GM23338 (cell line): ENCODE measurements around the gene SVOPL. TPM values are rescaled to one million over a fixed set of nuclear protein-coding genes. Genes with fewer than 3 reads are reported as not detected.

Experiments
- ATAC-seq: fragments of 200-7000 bp; cut with Tn5 transposase; 3 replicates; pipeline ENCODE4 v1.9.1; 2020
- DNase-seq: peaks from one replicate; pipeline ENCODE4 v3.0.0-alpha.2; 2015; ENCODE audit warnings: low spot score
- H2AFZ ChIP-seq: fragments of 200-600 bp; sonication (generic); 2 replicates; pipeline ENCODE4 v1.8.0; 2016; ENCODE audit warnings: antibody characterized with exemption, mild to moderate bottlenecking, moderate library complexity
- H3F3A ChIP-seq: fragments of 200-600 bp; sonication (generic); replicated peaks from 2 replicates; pipeline ENCODE4 v1.8.0; 2017; ENCODE audit warnings: antibody characterized with exemption, mixed run types, low read depth
- H3K27ac ChIP-seq: fragments of 200-600 bp; sonication (generic); 2 replicates; pipeline ENCODE4 v1.6.1; 2016; ENCODE audit warnings: low read depth
- H3K27me3 ChIP-seq: fragments of 200-600 bp; sonication (generic); 2 replicates; pipeline ENCODE4 v1.8.0; 2016; ENCODE audit warnings: mild to moderate bottlenecking, mixed run types, moderate library complexity; ENCODE audit not compliant: insufficient read depth
- H3K36me3 ChIP-seq: fragments of 200-600 bp; sonication (generic); 2 replicates; pipeline ENCODE4 v1.8.0; 2016; ENCODE audit warnings: mild to moderate bottlenecking; ENCODE audit not compliant: insufficient read depth
- H3K4me1 ChIP-seq: fragments of 200-600 bp; sonication (generic); 2 replicates; pipeline ENCODE4 v1.8.0; 2016; ENCODE audit warnings: mild to moderate bottlenecking, moderate library complexity; ENCODE audit not compliant: insufficient read depth
- H3K4me2 ChIP-seq: fragments of 200-600 bp; sonication (generic); 2 replicates; pipeline ENCODE4 v1.7.1; 2017; ENCODE audit warnings: mixed run types
- H3K4me3 ChIP-seq: fragments of 200-600 bp; sonication (generic); 2 replicates; pipeline ENCODE4 v1.6.1; 2016; ENCODE audit warnings: mixed run types
- H3K79me2 ChIP-seq: fragments of 200-600 bp; sonication (generic); replicated peaks from 2 replicates; pipeline ENCODE4 v1.8.0; 2017; ENCODE audit warnings: mild to moderate bottlenecking; ENCODE audit not compliant: insufficient read depth
- H3K9me2 ChIP-seq: fragments of 200-600 bp; sonication (generic); 2 replicates; pipeline ENCODE4 v1.8.0; 2017; ENCODE audit not compliant: insufficient read depth
- H4K20me1 ChIP-seq: fragments of 200-600 bp; sonication (generic); replicated peaks from 2 replicates; pipeline ENCODE4 v1.8.0; 2017; ENCODE audit warnings: mild to moderate bottlenecking; ENCODE audit not compliant: insufficient read depth
- H3K27ac Mint-ChIP-seq: 2 replicates; pipeline ENCODE4 v1.8.0; 2020; ENCODE audit warnings: inconsistent platforms, mild to moderate bottlenecking, moderate library complexity, mixed read lengths
- H3K27me3 Mint-ChIP-seq: 3 replicates; pipeline ENCODE4 v1.8.0; 2022; ENCODE audit warnings: low read depth, mild to moderate bottlenecking, moderate library complexity, mixed read lengths, inconsistent platforms; ENCODE audit not compliant: insufficient read depth, poor library complexity
- H3K36me3 Mint-ChIP-seq: 3 replicates; pipeline ENCODE4 v1.8.0; 2021; ENCODE audit warnings: low read depth, mild to moderate bottlenecking, inconsistent platforms, moderate library complexity, mixed read lengths
- H3K4me1 Mint-ChIP-seq: 3 replicates; pipeline ENCODE4 v1.8.0; 2020; ENCODE audit warnings: mild to moderate bottlenecking, inconsistent platforms, mixed read lengths
- H3K4me3 Mint-ChIP-seq: 3 replicates; pipeline ENCODE4 v1.8.0; 2021; ENCODE audit warnings: moderate library complexity, mild to moderate bottlenecking, inconsistent platforms, mixed read lengths
- H3K9me3 Mint-ChIP-seq: 3 replicates; pipeline ENCODE4 v1.8.0; 2020; ENCODE audit warnings: moderate library complexity, mild to moderate bottlenecking, inconsistent platforms, mixed read lengths
- CREB1 ChIP-seq: fragments of 250-450 bp; sonication (Bioruptor Pico); IDR thresholded peaks from 2 replicates; pipeline ENCODE4 v1.5.0; 2020; ENCODE audit warnings: low read depth, mild to moderate bottlenecking, moderate library complexity
- EZH2 ChIP-seq: fragments of 200-600 bp; sonication (generic); IDR thresholded peaks from one replicate; pipeline ENCODE4 v1.8.0; 2017; ENCODE audit warnings: antibody characterized with exemption, mild to moderate bottlenecking, low read depth; ENCODE audit not compliant: unreplicated experiment
- EZH2phosphoT487 ChIP-seq: fragments of 200-600 bp; sonication (generic); IDR thresholded peaks from one replicate; pipeline ENCODE4 v1.8.1; 2018; ENCODE audit warnings: antibody characterized with exemption; ENCODE audit not compliant: unreplicated experiment
- JUNB ChIP-seq: IDR thresholded peaks from one replicate; pipeline ENCODE4 v1.6.1; 2016; ENCODE audit warnings: antibody characterized with exemption; ENCODE audit not compliant: unreplicated experiment
- NANOG ChIP-seq: IDR thresholded peaks from 2 replicates; pipeline ENCODE4 v1.6.1; 2016; ENCODE audit warnings: antibody characterized with exemption, borderline replicate concordance
- POLR2AphosphoS5 ChIP-seq: IDR thresholded peaks from 2 replicates; pipeline ENCODE4 v1.6.1; 2016; ENCODE audit warnings: antibody characterized with exemption, low read depth
- REST ChIP-seq: IDR thresholded peaks from one replicate; pipeline ENCODE4 v1.6.1; 2018; ENCODE audit warnings: antibody characterized with exemption; ENCODE audit not compliant: unreplicated experiment
- STAT1 ChIP-seq: IDR thresholded peaks from one replicate; pipeline ENCODE4 v1.6.1; 2016; ENCODE audit warnings: antibody characterized with exemption; ENCODE audit not compliant: unreplicated experiment
- ZNF114 ChIP-seq: fragments of 250-450 bp; sonication (Bioruptor Pico); IDR thresholded peaks from 2 replicates; pipeline ENCODE4 v1.5.0; 2020; ENCODE audit warnings: mild to moderate bottlenecking, moderate library complexity
- ZNF331 ChIP-seq: fragments of 250-450 bp; sonication (Bioruptor Pico); IDR thresholded peaks from 2 replicates; pipeline ENCODE4 v1.5.0; 2020; ENCODE audit warnings: low read depth, mild to moderate bottlenecking, moderate library complexity
- polyA plus RNA-seq: library from polyadenylated mRNA; unstranded; fragments of >200 nt; fragmentation: Nextera tagmentation; extraction: Ambion mirVana; gene quantifications from 2 replicates; pipeline ENCODE4 v1.2.1, GENCODE V29; 2016
- total RNA-seq: library from RNA; depleted of rRNA; stranded (reverse); fragments of >200 nt; shearing (Covaris generic); gene quantifications from 2 replicates; pipeline ENCODE4 v1.2.3, GENCODE V29; 2014
- TF ChIP-seq, protein P1 (sequence below): IDR thresholded peaks from 2 replicates; pipeline ENCODE4 v1.6.1; 2016; ENCODE audit warnings: antibody characterized with exemption
- TF ChIP-seq, protein P2 (sequence below): fragments of 250-450 bp; sonication (Bioruptor Pico); IDR thresholded peaks from 2 replicates; pipeline ENCODE4 v1.5.0; 2020; ENCODE audit warnings: mild to moderate bottlenecking, moderate library complexity
- TF ChIP-seq, protein P3 (sequence below), 2 experiments: fragments of 200-600 bp in 1 of 2; sonication (generic) in 1 of 2; conservative IDR thresholded peaks; 2 replicates each; pipeline versions ENCODE4 v1.5.1 to v1.6.1; 2016 to 2017; ENCODE audit warnings: antibody characterized with exemption in 2 of 2, low read depth in 2 of 2, mild to moderate bottlenecking in 2 of 2, moderate library complexity in 1 of 2

SVOPL gene
- total and polyA plus RNA-seq, 2 experiments from 2014 or later: 1.4 to 2.1 TPM

DNA sequence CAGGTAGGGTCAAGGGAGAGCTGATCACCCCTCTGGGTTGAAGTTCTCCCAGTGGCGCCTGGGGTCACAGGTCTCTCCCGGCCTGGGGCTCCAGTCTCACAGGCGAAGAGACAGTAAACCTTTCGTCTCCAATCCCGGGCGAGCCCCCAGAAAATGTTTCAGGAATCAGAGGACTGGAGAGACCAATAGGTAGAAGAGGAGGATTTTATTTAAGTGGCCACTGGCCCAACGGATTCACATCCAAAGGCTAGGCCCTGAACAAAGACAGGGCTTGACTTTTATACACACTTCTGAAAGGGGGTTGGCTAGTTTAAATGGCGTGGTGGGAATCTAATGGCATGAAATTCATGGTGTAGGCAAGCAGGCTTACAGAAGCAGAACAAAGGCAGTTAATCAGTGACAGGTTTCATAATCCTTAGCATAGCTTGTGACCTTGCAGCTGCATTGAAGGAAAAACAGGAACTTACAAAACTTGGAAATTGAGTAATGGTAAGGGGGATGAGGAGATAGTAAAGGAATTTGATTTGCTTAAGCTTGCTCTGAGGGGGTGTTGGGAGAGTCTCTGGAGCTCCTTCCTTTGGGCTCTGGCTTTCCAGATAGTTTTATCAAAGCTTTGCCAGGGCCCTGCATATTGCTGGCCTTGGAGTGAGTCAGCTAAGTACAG, 135.6 kb downstream of the SVOPL start:
- H2AFZ ChIP-seq: no peak overlapping the region
- 0 out of 2 replicates have a peak, but pooled peaks cover 3% of the 10 kb centered on the region for H3F3A ChIP-seq
- no peak overlapping the region for H3K4me3 ChIP-seq
- Mint-ChIP-seq H3K36me3 (peaks cover 98% of the 10 kb centered on the region), H3K27ac (no peak overlapping the region), H3K27me3 (peaks cover 6% of the 10 kb centered on the region), H3K4me1 (no peaks in the 10 kb centered on the region), H3K9me3 (peaks cover 60% of the 10 kb centered on the region), H3K4me3 (no peak overlapping the region)
- H3K79me2 ChIP-seq: peaks cover 16% of the 10 kb centered on the region
- no peaks in the 10 kb centered on the region for H4K20me1 ChIP-seq
- H3K27me3 ChIP-seq: no peaks in the 10 kb centered on the region
- ATAC-seq: no peak
- peaks cover 92% of the 10 kb centered on the region for H3K36me3 ChIP-seq
- TF ChIP-seq EZH2 (no peak), POLR2AphosphoS5 (no peak), STAT1 (no peak), NANOG (no peak), CREB1 (CRISPR knock-in tag) (no peak), REST (no peak), ZNF331 (CRISPR knock-in tag) (no peak), JUNB (no peak), EZH2phosphoT487 (no peak), ZNF114 (CRISPR knock-in tag) (no peak)
- TF ChIP-seq, protein P1, sequence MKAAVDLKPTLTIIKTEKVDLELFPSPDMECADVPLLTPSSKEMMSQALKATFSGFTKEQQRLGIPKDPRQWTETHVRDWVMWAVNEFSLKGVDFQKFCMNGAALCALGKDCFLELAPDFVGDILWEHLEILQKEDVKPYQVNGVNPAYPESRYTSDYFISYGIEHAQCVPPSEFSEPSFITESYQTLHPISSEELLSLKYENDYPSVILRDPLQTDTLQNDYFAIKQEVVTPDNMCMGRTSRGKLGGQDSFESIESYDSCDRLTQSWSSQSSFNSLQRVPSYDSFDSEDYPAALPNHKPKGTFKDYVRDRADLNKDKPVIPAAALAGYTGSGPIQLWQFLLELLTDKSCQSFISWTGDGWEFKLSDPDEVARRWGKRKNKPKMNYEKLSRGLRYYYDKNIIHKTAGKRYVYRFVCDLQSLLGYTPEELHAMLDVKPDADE: no peak
- TF ChIP-seq, protein P2, sequence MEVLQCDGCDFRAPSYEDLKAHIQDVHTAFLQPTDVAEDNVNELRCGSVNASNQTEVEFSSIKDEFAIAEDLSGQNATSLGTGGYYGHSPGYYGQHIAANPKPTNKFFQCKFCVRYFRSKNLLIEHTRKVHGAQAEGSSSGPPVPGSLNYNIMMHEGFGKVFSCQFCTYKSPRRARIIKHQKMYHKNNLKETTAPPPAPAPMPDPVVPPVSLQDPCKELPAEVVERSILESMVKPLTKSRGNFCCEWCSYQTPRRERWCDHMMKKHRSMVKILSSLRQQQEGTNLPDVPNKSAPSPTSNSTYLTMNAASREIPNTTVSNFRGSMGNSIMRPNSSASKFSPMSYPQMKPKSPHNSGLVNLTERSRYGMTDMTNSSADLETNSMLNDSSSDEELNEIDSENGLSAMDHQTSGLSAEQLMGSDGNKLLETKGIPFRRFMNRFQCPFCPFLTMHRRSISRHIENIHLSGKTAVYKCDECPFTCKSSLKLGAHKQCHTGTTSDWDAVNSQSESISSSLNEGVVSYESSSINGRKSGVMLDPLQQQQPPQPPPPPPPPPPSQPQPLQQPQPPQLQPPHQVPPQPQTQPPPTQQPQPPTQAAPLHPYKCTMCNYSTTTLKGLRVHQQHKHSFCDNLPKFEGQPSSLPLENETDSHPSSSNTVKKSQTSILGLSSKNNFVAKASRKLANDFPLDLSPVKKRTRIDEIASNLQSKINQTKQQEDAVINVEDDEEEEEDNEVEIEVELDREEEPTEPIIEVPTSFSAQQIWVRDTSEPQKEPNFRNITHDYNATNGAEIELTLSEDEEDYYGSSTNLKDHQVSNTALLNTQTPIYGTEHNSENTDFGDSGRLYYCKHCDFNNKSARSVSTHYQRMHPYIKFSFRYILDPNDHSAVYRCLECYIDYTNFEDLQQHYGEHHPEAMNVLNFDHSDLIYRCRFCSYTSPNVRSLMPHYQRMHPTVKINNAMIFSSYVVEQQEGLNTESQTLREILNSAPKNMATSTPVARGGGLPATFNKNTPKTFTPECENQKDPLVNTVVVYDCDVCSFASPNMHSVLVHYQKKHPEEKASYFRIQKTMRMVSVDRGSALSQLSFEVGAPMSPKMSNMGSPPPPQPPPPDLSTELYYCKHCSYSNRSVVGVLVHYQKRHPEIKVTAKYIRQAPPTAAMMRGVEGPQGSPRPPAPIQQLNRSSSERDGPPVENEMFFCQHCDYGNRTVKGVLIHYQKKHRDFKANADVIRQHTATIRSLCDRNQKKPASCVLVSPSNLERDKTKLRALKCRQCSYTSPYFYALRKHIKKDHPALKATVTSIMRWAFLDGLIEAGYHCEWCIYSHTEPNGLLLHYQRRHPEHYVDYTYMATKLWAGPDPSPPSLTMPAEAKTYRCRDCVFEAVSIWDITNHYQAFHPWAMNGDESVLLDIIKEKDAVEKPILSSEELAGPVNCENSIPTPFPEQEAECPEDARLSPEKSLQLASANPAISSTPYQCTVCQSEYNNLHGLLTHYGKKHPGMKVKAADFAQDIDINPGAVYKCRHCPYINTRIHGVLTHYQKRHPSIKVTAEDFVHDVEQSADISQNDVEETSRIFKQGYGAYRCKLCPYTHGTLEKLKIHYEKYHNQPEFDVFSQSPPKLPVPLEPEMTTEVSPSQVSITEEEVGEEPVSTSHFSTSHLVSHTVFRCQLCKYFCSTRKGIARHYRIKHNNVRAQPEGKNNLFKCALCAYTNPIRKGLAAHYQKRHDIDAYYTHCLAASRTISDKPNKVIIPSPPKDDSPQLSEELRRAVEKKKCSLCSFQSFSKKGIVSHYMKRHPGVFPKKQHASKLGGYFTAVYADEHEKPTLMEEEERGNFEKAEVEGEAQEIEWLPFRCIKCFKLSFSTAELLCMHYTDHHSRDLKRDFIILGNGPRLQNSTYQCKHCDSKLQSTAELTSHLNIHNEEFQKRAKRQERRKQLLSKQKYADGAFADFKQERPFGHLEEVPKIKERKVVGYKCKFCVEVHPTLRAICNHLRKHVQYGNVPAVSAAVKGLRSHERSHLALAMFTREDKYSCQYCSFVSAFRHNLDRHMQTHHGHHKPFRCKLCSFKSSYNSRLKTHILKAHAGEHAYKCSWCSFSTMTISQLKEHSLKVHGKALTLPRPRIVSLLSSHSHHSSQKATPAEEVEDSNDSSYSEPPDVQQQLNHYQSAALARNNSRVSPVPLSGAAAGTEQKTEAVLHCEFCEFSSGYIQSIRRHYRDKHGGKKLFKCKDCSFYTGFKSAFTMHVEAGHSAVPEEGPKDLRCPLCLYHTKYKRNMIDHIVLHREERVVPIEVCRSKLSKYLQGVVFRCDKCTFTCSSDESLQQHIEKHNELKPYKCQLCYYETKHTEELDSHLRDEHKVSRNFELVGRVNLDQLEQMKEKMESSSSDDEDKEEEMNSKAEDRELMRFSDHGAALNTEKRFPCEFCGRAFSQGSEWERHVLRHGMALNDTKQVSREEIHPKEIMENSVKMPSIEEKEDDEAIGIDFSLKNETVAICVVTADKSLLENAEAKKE: no peak
- TF ChIP-seq, protein P3, sequence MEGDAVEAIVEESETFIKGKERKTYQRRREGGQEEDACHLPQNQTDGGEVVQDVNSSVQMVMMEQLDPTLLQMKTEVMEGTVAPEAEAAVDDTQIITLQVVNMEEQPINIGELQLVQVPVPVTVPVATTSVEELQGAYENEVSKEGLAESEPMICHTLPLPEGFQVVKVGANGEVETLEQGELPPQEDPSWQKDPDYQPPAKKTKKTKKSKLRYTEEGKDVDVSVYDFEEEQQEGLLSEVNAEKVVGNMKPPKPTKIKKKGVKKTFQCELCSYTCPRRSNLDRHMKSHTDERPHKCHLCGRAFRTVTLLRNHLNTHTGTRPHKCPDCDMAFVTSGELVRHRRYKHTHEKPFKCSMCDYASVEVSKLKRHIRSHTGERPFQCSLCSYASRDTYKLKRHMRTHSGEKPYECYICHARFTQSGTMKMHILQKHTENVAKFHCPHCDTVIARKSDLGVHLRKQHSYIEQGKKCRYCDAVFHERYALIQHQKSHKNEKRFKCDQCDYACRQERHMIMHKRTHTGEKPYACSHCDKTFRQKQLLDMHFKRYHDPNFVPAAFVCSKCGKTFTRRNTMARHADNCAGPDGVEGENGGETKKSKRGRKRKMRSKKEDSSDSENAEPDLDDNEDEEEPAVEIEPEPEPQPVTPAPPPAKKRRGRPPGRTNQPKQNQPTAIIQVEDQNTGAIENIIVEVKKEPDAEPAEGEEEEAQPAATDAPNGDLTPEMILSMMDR (conservative IDR thresholded peaks at IDR 0.05; ENCODE audit: low read depth in 2 of 2): no peak
- H3K4me2 ChIP-seq: no peak overlapping the region
- peaks cover 2% of the 10 kb centered on the region; the same call in 1 of the 2 replicates for H3K9me2 ChIP-seq
- no peaks in the 10 kb centered on the region for H3K4me1 ChIP-seq
- 0 out of 2 replicates have a peak overlapping the region, but pooled peaks have one; percentile 55 for H3K27ac ChIP-seq
- peak; percentile 75 for DNase-seq
